Measurements from ENCODE around the gene PER2. TPM values are rescaled to one million over a fixed set of nuclear protein-coding genes. Genes with fewer than 3 reads are reported as not detected.

PER2 gene
- total RNA-seq, 4 donors from 2014 or later, result 15.9 to 82.3 (median 18.1) TPM

GRCh38 chr2:238254095-238254723 is 34.2 kb downstream of the PER2 start:
- intact Hi-C loops (cut with DNase I; ENCODE audit: low total_unique reads), result no loop called here
- TF ChIP-seq CTCF (IDR thresholded peaks at IDR 0.05) (no peak), POLR2A (IDR thresholded peaks at IDR 0.05) (no peak)
- H3K4me3 ChIP-seq (ENCODE audit: low read depth, poor library complexity, severe bottlenecking), result no peak overlapping the region
- WGBS, 2 donors, result 77 to 84% methylated on average over 4 of the region's 4 CpGs
- DNase-seq (ENCODE audit: low spot score in 2 of 2), result no peak

GRCh38 chr2:238252766-238253630 is 35.4 kb downstream of the PER2 start:
- intact Hi-C loops (cut with DNase I; ENCODE audit: low total_unique reads), result no loop called here
- no peak for DNase-seq (ENCODE audit: low spot score in 2 of 2)
- no peak overlapping the region for H3K4me3 ChIP-seq (ENCODE audit: low read depth, poor library complexity, severe bottlenecking)
- 95% methylated on average over 35 of the region's 35 CpGs for WGBS, 2 donors
- TF ChIP-seq CTCF (IDR thresholded peaks at IDR 0.05) (no peak), POLR2A (IDR thresholded peaks at IDR 0.05) (no peak)

GRCh38 chr2:238251986-238252385 is 36.4 kb downstream of the PER2 start:
- intact Hi-C loops (cut with DNase I; ENCODE audit: low total_unique reads), result loop anchor here (1.0 kb wide), 1 partner anchor 76 kb away; no protein-coding TSS in a partner anchor
- no peak overlapping the region for H3K4me3 ChIP-seq (ENCODE audit: low read depth, poor library complexity, severe bottlenecking)
- 85 to 95% methylated on average over 11 of the region's 11 CpGs for WGBS, 2 donors
- no peak for TF ChIP-seq CTCF (IDR thresholded peaks at IDR 0.05)
- TF ChIP-seq POLR2A (IDR thresholded peaks at IDR 0.05), result no peak
- no peak for DNase-seq (ENCODE audit: low spot score in 2 of 2)

GRCh38 chr2:238251331-238251730 is 37.1 kb downstream of the PER2 start:
- no peak for DNase-seq (ENCODE audit: low spot score in 2 of 2)
- WGBS, 2 donors, result 93 to 96% methylated on average over 11 to 12 of the region's 12 CpGs
- H3K4me3 ChIP-seq (ENCODE audit: low read depth, poor library complexity, severe bottlenecking), result no peak overlapping the region
- intact Hi-C loops (cut with DNase I; ENCODE audit: low total_unique reads), result loop anchor here (1.0 kb wide), 1 partner anchor 77 kb away; no protein-coding TSS in a partner anchor
- TF ChIP-seq POLR2A (IDR thresholded peaks at IDR 0.05) (no peak), CTCF (IDR thresholded peaks at IDR 0.05) (no peak)

- no peak overlapping the region for H3K4me3 ChIP-seq (ENCODE audit: low read depth, poor library complexity, severe bottlenecking)
- intact Hi-C loops (cut with DNase I; ENCODE audit: low total_unique reads), result loop anchor here (1.0 kb wide), 1 partner anchor 77 kb away; no protein-coding TSS in a partner anchor
- DNase-seq (ENCODE audit: low spot score in 2 of 2), result no peak
- WGBS, 2 donors, result 92 to 95% methylated on average over 7 of the region's 7 CpGs
- TF ChIP-seq POLR2A (IDR thresholded peaks at IDR 0.05) (no peak), CTCF (IDR thresholded peaks at IDR 0.05) (no peak)
Observed at GRCh38 chr2:238250896-238251295, 37.5 kb downstream of the PER2 start.
